CD4-positive, alpha-beta memory T cell (primary cell): Measurements from ENCODE around the gene GPATCH2. TPM values are rescaled to one million over a fixed set of nuclear protein-coding genes. Genes with fewer than 3 reads are reported as not detected.

Source experiments
- CTCF ChIA-PET: fragments of 350-600 bp; sonication (Branson Sonifier 250); formaldehyde crosslinking; loops from one replicate; lab custom pipeline; 2021; ENCODE audit warnings: inconsistent platforms; ENCODE audit not compliant: partially characterized antibody; lab: Charles Lee
- POLR2A ChIA-PET: fragments of 350-600 bp; sonication (Branson Sonifier 250); formaldehyde crosslinking; loops from one replicate; lab custom pipeline; 2021; ENCODE audit not compliant: partially characterized antibody; lab: Charles Lee
- DNase-seq, 5 donors: peaks; one replicate each; pipeline versions ENCODE4 v3.0.0 to v3.0.0-alpha.2; 2020 to 2022; ENCODE audit warnings: mixed read lengths in 1 of 5
- H3K27ac ChIP-seq: one replicate; pipeline ENCODE4 v1.7.0; 2013; ENCODE audit warnings: low read depth, low read length
- H3K27me3 ChIP-seq: 2 replicates; pipeline ENCODE4 v1.7.0; 2013; ENCODE audit warnings: mild to moderate bottlenecking, low read length, moderate library complexity; ENCODE audit not compliant: insufficient read depth
- H3K36me3 ChIP-seq: 2 replicates; pipeline ENCODE4 v1.7.0; 2013; ENCODE audit warnings: mild to moderate bottlenecking, low read length, moderate library complexity; ENCODE audit not compliant: insufficient read depth
- H3K4me1 ChIP-seq: 2 replicates; pipeline ENCODE4 v1.7.0; 2013; ENCODE audit warnings: mild to moderate bottlenecking, low read length, moderate library complexity; ENCODE audit not compliant: insufficient read depth
- H3K4me3 ChIP-seq, 2 donors: one replicate each; pipeline ENCODE4 v1.7.0; 2013; ENCODE audit warnings: low read length in 2 of 2, mild to moderate bottlenecking in 1 of 2
- H3K9me3 ChIP-seq, 2 donors: one replicate each; pipeline ENCODE4 v1.7.0; 2013; ENCODE audit warnings: low read length in 2 of 2, control low read depth in 1 of 2; ENCODE audit not compliant: control insufficient read depth in 1 of 2
- H3K27ac Mint-ChIP-seq, 7 donors: one replicate each; pipeline ENCODE4 v1.8.0; 2020 to 2021; ENCODE audit warnings: mixed read lengths in 7 of 7, mild to moderate bottlenecking in 6 of 7, inconsistent platforms in 3 of 7, moderate library complexity in 3 of 7
- H3K27me3 Mint-ChIP-seq, 2 donors: one replicate each; pipeline ENCODE4 v1.8.0; 2020 to 2021; ENCODE audit warnings: mixed read lengths in 2 of 2
- H3K36me3 Mint-ChIP-seq, 2 donors: one replicate each; pipeline ENCODE4 v1.8.0; 2020 to 2021; ENCODE audit warnings: mixed read lengths in 2 of 2, inconsistent platforms in 1 of 2, mild to moderate bottlenecking in 1 of 2
- H3K4me1 Mint-ChIP-seq, 4 donors: one replicate each; pipeline ENCODE4 v1.8.0; 2020 to 2021; ENCODE audit warnings: mixed read lengths in 4 of 4, mild to moderate bottlenecking in 1 of 4
- H3K4me3 Mint-ChIP-seq, 8 donors: one replicate each; pipeline ENCODE4 v1.8.0; 2020 to 2021; ENCODE audit warnings: mixed read lengths in 8 of 8, mild to moderate bottlenecking in 7 of 8, moderate library complexity in 6 of 8, inconsistent platforms in 3 of 8
- H3K9me3 Mint-ChIP-seq, 8 donors: one replicate each; pipeline ENCODE4 v1.8.0; 2020 to 2021; ENCODE audit warnings: mixed read lengths in 8 of 8, mild to moderate bottlenecking in 5 of 8, inconsistent platforms in 3 of 8, moderate library complexity in 1 of 8
- intact Hi-C: fragments of 100-400 bp; cut with micrococcal nuclease; formaldehyde crosslinking; loops from one replicate; pipeline ENCODE4 v1.15.1; 2023
- polyA plus RNA-seq, 2 donors: library from polyadenylated mRNA; unstranded; fragments of 300-500 nt; fragmentation: Illumina TruSeq; gene quantifications; one replicate each; pipeline ENCODE4 v1.2.3, GENCODE V29; 2021
- total RNA-seq, 2 experiments: library from RNA; stranded (reverse); gene quantifications; one replicate each; pipeline ENCODE4 v1.2.3, GENCODE V29; 2021

GPATCH2 gene
- total and polyA plus RNA-seq, 4 experiments from 2014 or later, result 1.8 to 11.3 (median 6.5) TPM

DNA sequence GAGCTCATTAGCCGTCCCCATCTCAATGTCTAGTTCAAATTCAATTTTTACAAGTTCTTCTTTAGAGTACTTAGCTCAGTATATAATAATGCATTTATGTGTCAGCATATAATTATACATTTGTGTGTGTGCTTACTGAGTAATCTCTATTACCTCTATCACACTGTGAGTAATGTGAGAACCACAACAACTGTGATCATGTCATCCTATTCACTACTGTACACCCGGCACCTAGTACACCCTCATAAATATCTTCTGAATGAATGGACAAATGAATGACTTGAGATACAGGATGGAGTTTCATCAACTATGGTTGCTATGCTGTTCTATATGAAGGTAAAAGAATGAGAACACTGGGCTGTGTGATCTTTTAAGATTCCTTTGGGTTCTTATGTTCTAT is 124.0 kb downstream of the GPATCH2 start:
- Mint-ChIP-seq H3K9me3 (no peaks in the 10 kb centered on the region), H3K27me3 (no peaks in the 10 kb centered on the region), H3K4me3 (no peak overlapping the region), H3K4me1 (no peaks in the 10 kb centered on the region), H3K27ac (no peak overlapping the region), H3K36me3 (peaks cover 18 to 46% of the 10 kb centered on the region in 2 donors)
- Histone ChIP-seq H3K27ac (no peak overlapping the region), H3K4me1 (no peaks in the 10 kb centered on the region), H3K27me3 (no peaks in the 10 kb centered on the region), H3K9me3 (no peaks in the 10 kb centered on the region), H3K4me3 (no peak overlapping the region), H3K36me3 (no peaks in the 10 kb centered on the region)
- intact Hi-C loops, result no loop called here
- ChIA-PET POLR2A (no interaction called here), CTCF (no interaction called here)
- DNase-seq, result no peak

DNA sequence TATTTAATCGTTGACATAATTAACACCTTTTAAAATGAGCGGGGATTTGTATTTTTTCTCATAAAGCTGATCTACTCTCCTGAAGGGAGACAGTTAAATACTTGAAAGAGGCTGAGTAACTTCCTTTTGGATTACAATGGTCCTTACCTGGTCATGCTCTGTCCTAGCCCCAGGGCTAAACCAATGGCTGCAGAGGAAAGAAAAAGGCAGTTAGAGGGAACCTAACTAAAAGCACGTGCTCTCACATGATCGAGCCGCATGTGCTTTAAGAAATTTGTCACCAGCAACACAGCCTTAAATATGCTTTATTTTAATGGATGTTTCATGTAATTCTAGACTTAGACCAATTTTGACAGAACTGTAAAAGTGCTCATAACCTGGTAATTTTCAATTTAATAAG is 132.7 kb downstream of the GPATCH2 start:
- no peak overlapping the region for H3K27ac Mint-ChIP-seq

GRCh38 chr1:217495249-217495648 is 135.6 kb downstream of the GPATCH2 start:
- Histone ChIP-seq H3K27ac (no peak overlapping the region), H3K4me3 (no peak overlapping the region), H3K27me3 (no peaks in the 10 kb centered on the region), H3K36me3 (no peaks in the 10 kb centered on the region), H3K4me1 (no peaks in the 10 kb centered on the region), H3K9me3 (no peaks in the 10 kb centered on the region)
- peaks cover 18 to 38% of the 10 kb centered on the region in 2 donors for H3K36me3 Mint-ChIP-seq
- no peak overlapping the region for H3K4me3 Mint-ChIP-seq
- CTCF ChIA-PET, result no interaction called here
- DNase-seq, result no peak
- H3K9me3 Mint-ChIP-seq, result peaks cover 0 to 2% (median 0%) of the 10 kb centered on the region in 8 donors
- intact Hi-C loops, result no loop called here
- H3K27me3 Mint-ChIP-seq, result no peaks in the 10 kb centered on the region
- POLR2A ChIA-PET, result no interaction called here
- H3K27ac Mint-ChIP-seq, result no peak overlapping the region
- no peaks in the 10 kb centered on the region for H3K4me1 Mint-ChIP-seq

More for the DNA sequence above, 132.7 kb downstream of the GPATCH2 start:
- Histone ChIP-seq H3K27me3 (no peaks in the 10 kb centered on the region), H3K4me3 (no peak overlapping the region), H3K27ac (no peak overlapping the region), H3K9me3 (no peaks in the 10 kb centered on the region), H3K4me1 (no peaks in the 10 kb centered on the region), H3K36me3 (no peaks in the 10 kb centered on the region)
- ChIA-PET CTCF (no interaction called here), POLR2A (no interaction called here)
- Mint-ChIP-seq H3K36me3 (peaks cover 11 to 34% of the 10 kb centered on the region in 2 donors), H3K4me1 (no peaks in the 10 kb centered on the region), H3K9me3 (peaks cover 0 to 2% (median 0%) of the 10 kb centered on the region in 8 donors), H3K4me3 (no peak overlapping the region), H3K27me3 (no peaks in the 10 kb centered on the region)
- intact Hi-C loops, result no loop called here
- no peak for DNase-seq

DNA sequence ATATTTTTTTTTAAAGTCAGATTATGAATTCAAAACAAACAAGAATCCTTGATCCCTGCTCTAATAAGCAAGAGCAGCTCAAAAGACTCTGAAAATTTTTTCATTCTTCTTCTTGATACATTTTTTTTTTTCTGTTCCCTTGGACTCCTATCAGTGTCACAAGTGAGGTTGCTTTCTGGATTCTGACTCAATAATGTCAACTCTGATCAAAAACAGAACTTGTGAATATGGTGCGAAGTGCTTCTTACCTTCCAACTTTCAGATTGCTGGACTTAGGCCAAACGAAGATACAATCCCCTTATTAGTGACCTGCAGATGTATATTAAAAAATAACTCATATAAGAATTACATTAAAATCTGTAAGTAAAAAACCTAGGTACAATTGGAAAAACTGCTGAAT is 136.1 kb downstream of the GPATCH2 start:
- Mint-ChIP-seq H3K27ac (no peak overlapping the region), H3K27me3 (no peaks in the 10 kb centered on the region), H3K4me1 (no peaks in the 10 kb centered on the region), H3K36me3 (peaks cover 18 to 43% of the 10 kb centered on the region in 2 donors), H3K9me3 (peaks cover 0 to 2% (median 0%) of the 10 kb centered on the region in 8 donors), H3K4me3 (no peak overlapping the region)
- CTCF ChIA-PET, result no interaction called here
- intact Hi-C loops, result no loop called here
- no peaks in the 10 kb centered on the region for H3K36me3 ChIP-seq
- no peak overlapping the region for H3K27ac ChIP-seq
- H3K9me3 ChIP-seq, result no peaks in the 10 kb centered on the region
- H3K4me3 ChIP-seq, result no peak overlapping the region
- DNase-seq, result no peak
- H3K27me3 ChIP-seq, result no peaks in the 10 kb centered on the region
- POLR2A ChIA-PET, result no interaction called here
- H3K4me1 ChIP-seq, result no peaks in the 10 kb centered on the region

DNA sequence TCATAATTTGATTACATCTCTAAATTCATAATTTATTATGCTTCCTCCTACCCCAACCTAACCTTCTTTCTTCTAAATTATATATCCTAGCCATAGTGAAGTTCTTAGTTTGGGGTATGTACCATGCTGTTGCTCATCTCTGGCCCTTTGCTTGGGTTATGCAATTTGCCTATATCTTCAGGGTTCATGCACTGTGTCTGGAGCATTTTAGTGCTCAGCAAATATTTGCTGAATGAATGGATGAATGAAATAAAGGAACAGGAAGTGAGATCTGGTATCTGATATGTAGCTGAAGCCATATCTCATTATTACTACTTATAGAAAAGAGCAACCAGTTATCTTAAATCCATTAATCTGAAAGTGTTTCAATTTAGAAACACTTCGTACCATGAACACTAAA is 137.6 kb downstream of the GPATCH2 start:
- Histone ChIP-seq H3K27ac (no peak overlapping the region), H3K9me3 (no peaks in the 10 kb centered on the region), H3K27me3 (no peaks in the 10 kb centered on the region), H3K4me3 (no peak overlapping the region), H3K36me3 (no peaks in the 10 kb centered on the region), H3K4me1 (no peaks in the 10 kb centered on the region)
- intact Hi-C loops, result no loop called here
- ChIA-PET POLR2A (no interaction called here), CTCF (no interaction called here)
- Mint-ChIP-seq H3K27ac (no peak overlapping the region), H3K4me3 (no peak overlapping the region), H3K36me3 (peaks cover 18 to 49% of the 10 kb centered on the region in 2 donors), H3K9me3 (peaks cover 0 to 2% (median 0%) of the 10 kb centered on the region in 8 donors), H3K27me3 (no peaks in the 10 kb centered on the region), H3K4me1 (no peaks in the 10 kb centered on the region)
- no peak for DNase-seq

DNA sequence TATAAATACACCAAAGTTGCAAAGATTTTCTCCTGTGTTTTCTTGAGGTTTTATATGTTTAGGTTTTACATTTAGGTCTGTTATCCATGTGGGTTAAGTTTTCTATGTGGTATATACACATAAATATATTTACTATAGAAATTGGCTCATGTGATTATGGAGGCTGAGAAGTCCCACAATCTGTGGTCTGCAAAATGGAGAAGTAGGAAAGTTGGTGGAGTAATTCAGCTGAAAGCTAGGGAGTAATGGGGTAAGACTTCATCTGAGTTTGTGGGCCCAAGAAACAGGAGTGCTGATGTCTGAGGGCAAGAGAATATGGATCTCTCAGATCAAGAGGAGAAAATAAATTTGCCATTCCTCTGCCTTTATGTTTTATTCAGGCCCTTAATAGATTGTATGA is 146.0 kb downstream of the GPATCH2 start:
- Histone ChIP-seq H3K36me3 (no peaks in the 10 kb centered on the region), H3K27ac (no peak overlapping the region), H3K4me1 (no peaks in the 10 kb centered on the region), H3K9me3 (no peaks in the 10 kb centered on the region), H3K4me3 (no peak overlapping the region), H3K27me3 (no peaks in the 10 kb centered on the region)
- H3K27ac Mint-ChIP-seq, result no peak overlapping the region
- H3K36me3 Mint-ChIP-seq, result peaks cover 15 to 36% of the 10 kb centered on the region in 2 donors
- POLR2A ChIA-PET, result no interaction called here
- CTCF ChIA-PET, result no interaction called here
- intact Hi-C loops, result no loop called here
- no peaks in the 10 kb centered on the region for H3K27me3 Mint-ChIP-seq
- H3K4me3 Mint-ChIP-seq, result no peak overlapping the region
- H3K9me3 Mint-ChIP-seq, result peaks cover 0 to 6% (median 0%) of the 10 kb centered on the region in 8 donors
- H3K4me1 Mint-ChIP-seq, result peaks cover 5 to 13% (median 7%) of the 10 kb centered on the region in 4 donors
- no peak for DNase-seq

GRCh38 chr1:217482356-217483102 is 148.4 kb downstream of the GPATCH2 start:
- no peak overlapping the region for H3K27ac ChIP-seq
- no peak overlapping the region for H3K4me3 ChIP-seq
- intact Hi-C loops, result no loop called here
- CTCF ChIA-PET, result no interaction called here
- peak overlapping the region in 1 of 8 donors; percentile 54 for H3K4me3 Mint-ChIP-seq
- H3K27me3 Mint-ChIP-seq, result no peaks in the 10 kb centered on the region
- DNase-seq, result no peak
- H3K9me3 Mint-ChIP-seq, result peaks cover 0 to 6% (median 0%) of the 10 kb centered on the region in 8 donors
- H3K36me3 Mint-ChIP-seq, result peaks cover 29 to 48% of the 10 kb centered on the region in 2 donors
- peaks cover 5 to 13% (median 7%) of the 10 kb centered on the region in 4 donors for H3K4me1 Mint-ChIP-seq
- H3K36me3 ChIP-seq, result no peaks in the 10 kb centered on the region
- POLR2A ChIA-PET, result no interaction called here
- no peaks in the 10 kb centered on the region for H3K9me3 ChIP-seq
- H3K4me1 ChIP-seq, result no peaks in the 10 kb centered on the region
- peak overlapping the region in 3 of 7 donors; percentile 9 to 79 (median 65) for H3K27ac Mint-ChIP-seq
- H3K27me3 ChIP-seq, result no peaks in the 10 kb centered on the region
